GM18499 (cell line): ENCODE measurements around the gene TM9SF2.

Source experiments
- ATAC-seq: cut with Tn5 transposase; IDR thresholded peaks from one replicate; pipeline ENCODE4 v1.9.1; 2021; ENCODE audit warnings: moderate number of reproducible peaks; ENCODE audit not compliant: insufficient read depth, unreplicated experiment

Gene TM9SF2

GRCh38 chr13:99525967-99526366 lies 24.7 kb downstream of the TM9SF2 start:
- no peak for ATAC-seq

GRCh38 chr13:99526549-99526948 lies 25.3 kb downstream of the TM9SF2 start:
- ATAC-seq: no peak

- ATAC-seq: no peak
Observed at GRCh38 chr13:99527301-99527700, 26.0 kb downstream of the TM9SF2 start.

GRCh38 chr13:99528547-99528946 lies 27.3 kb downstream of the TM9SF2 start:
- peak; percentile 56 for ATAC-seq

- no peak for ATAC-seq
Observed at GRCh38 chr13:99536023-99536422, 34.8 kb downstream of the TM9SF2 start.

GRCh38 chr13:99540530-99540929 lies 39.3 kb downstream of the TM9SF2 start:
- no peak for ATAC-seq

- peak; percentile 98 for ATAC-seq
Observed at GRCh38 chr13:99542788-99543406, 41.6 kb downstream of the TM9SF2 start.

GRCh38 chr13:99545361-99545760 lies 44.1 kb downstream of the TM9SF2 start:
- no peak for ATAC-seq

GRCh38 chr13:99545979-99546378 lies 44.7 kb downstream of the TM9SF2 start:
- no peak for ATAC-seq

- no peak for ATAC-seq
Observed at GRCh38 chr13:99546878-99547277, 45.6 kb downstream of the TM9SF2 start.

- peak; percentile 45 for ATAC-seq
Observed at GRCh38 chr13:99548448-99548847, 47.2 kb downstream of the TM9SF2 start.

- no peak for ATAC-seq
Observed at GRCh38 chr13:99553033-99553432, 51.8 kb downstream of the TM9SF2 start.

GRCh38 chr13:99555149-99555548 lies 53.9 kb downstream of the TM9SF2 start:
- ATAC-seq: no peak

GRCh38 chr13:99556867-99557443 lies 55.7 kb downstream of the TM9SF2 start:
- no peak for ATAC-seq

GRCh38 chr13:99558570-99559180 lies 57.4 kb downstream of the TM9SF2 start:
- no peak for ATAC-seq

GRCh38 chr13:99559560-99559959 lies 58.3 kb downstream of the TM9SF2 start:
- ATAC-seq: no peak

- ATAC-seq: no peak
Observed at GRCh38 chr13:99563404-99563803, 62.1 kb downstream of the TM9SF2 start.

GRCh38 chr13:99564386-99564785 lies 63.1 kb downstream of the TM9SF2 start:
- ATAC-seq: no peak

GRCh38 chr13:99565478-99566124 lies 64.3 kb downstream of the TM9SF2 start:
- ATAC-seq: no peak

GRCh38 chr13:99566125-99567083 lies 65.1 kb downstream of the TM9SF2 start:
- no peak for ATAC-seq
